Testis (tissue), 2 donors: ENCODE results near the gene GPR150.

Experiments
- CTCF ChIP-seq, 3 experiments: fragments of 450-650 bp in 2 of 3; fragments of 200-600 bp in 1 of 3; sonication (generic) in 1 of 3; IDR thresholded peaks; one replicate each; pipeline ENCODE4 v1.5.1; 2016 to 2019; ENCODE audit warnings: antibody characterized with exemption in 3 of 3, mild to moderate bottlenecking in 2 of 3, moderate library complexity in 1 of 3
- POLR2A ChIP-seq: fragments of 450-650 bp; IDR thresholded peaks from one replicate; pipeline ENCODE4 v1.6.1; 2017; ENCODE audit warnings: antibody characterized with exemption, mild to moderate bottlenecking, moderate library complexity

GRCh38 chr5:95623706-95624105 lies 3.8 kb downstream of the GPR150 start:
- TF ChIP-seq CTCF (IDR thresholded peaks at IDR 0.05) = no peak
- TF ChIP-seq POLR2A = no peak
